Putamen (tissue), 1 donor: ENCODE data around the gene SMIM1.
A peak's percentile ranks its signal among the peaks of the same experiment; 100 is the strongest.

Experiments used
- DNase-seq: peaks from one replicate; pipeline ENCODE4 v3.0.0-alpha.2; 2016; ENCODE audit warnings: low spot score

Gene SMIM1

GRCh38 chr1:3772715-3773571, at the start of gene SMIM1:
SMIM1 (plus strand) TSS chr1:3772749; CDS start chr1:3775374, 2,625 bp downstream.
- DNase-seq, result no peak

- DNase-seq, result no peak
Measured at GRCh38 chr1:3722846-3723245, 49.7 kb upstream of the SMIM1 start.

- DNase-seq, result peak; percentile 65
Measured at GRCh38 chr1:3724416-3725030, 48.0 kb upstream of the SMIM1 start.

- DNase-seq, result no peak
Measured at GRCh38 chr1:3725366-3725765, 47.2 kb upstream of the SMIM1 start.

- DNase-seq, result no peak
Measured at GRCh38 chr1:3727042-3727824, 45.3 kb upstream of the SMIM1 start.

GRCh38 chr1:3727825-3728776, 44.4 kb upstream of the SMIM1 start:
- no peak for DNase-seq

- no peak for DNase-seq
Measured at GRCh38 chr1:3729594-3730542, 42.7 kb upstream of the SMIM1 start.

GRCh38 chr1:3730543-3731247, 41.9 kb upstream of the SMIM1 start:
- no peak for DNase-seq

- peak; percentile 55 for DNase-seq
Measured at GRCh38 chr1:3731583-3732433, 40.7 kb upstream of the SMIM1 start.

- DNase-seq, result no peak
Measured at GRCh38 chr1:3732434-3733093, 40.0 kb upstream of the SMIM1 start.

- no peak for DNase-seq
Measured at GRCh38 chr1:3733094-3733882, 39.3 kb upstream of the SMIM1 start.

GRCh38 chr1:3733883-3734589, 38.5 kb upstream of the SMIM1 start:
- no peak for DNase-seq

- DNase-seq, result no peak
Measured at GRCh38 chr1:3734602-3735001, 37.9 kb upstream of the SMIM1 start.

- DNase-seq, result no peak
Measured at GRCh38 chr1:3735027-3735681, 37.4 kb upstream of the SMIM1 start.

- DNase-seq, result no peak
Measured at GRCh38 chr1:3735688-3736087, 36.9 kb upstream of the SMIM1 start.

GRCh38 chr1:3736131-3736561, 36.4 kb upstream of the SMIM1 start:
- DNase-seq, result no peak
